ENCODE data around the gene MGLL. TPM values are rescaled to one million over a fixed set of nuclear protein-coding genes. Genes with fewer than 3 reads are reported as not detected.

The MGLL gene
- total RNA-seq, 4 donors from 2014 or later = 26.5 to 50.2 (median 43.8) TPM

- intact Hi-C loops (cut with DNase I; ENCODE audit: low total_unique reads) = no loop called here
- TF ChIP-seq POLR2A (IDR thresholded peaks at IDR 0.05) (no peak), CTCF (IDR thresholded peaks at IDR 0.05 in 4 of 5, conservative IDR thresholded peaks at IDR 0.05 in 1 of 5) (no peak)
- Histone ChIP-seq H3K27ac (no peak overlapping the region), H3K4me1 (no peaks in the 10 kb centered on the region), H3K27me3 (no peaks in the 10 kb centered on the region), H3K4me3 (no peak overlapping the region), H3K9me3 (no peaks in the 10 kb centered on the region), H3K36me3 (no peaks in the 10 kb centered on the region)
- ATAC-seq (no peak), DNase-seq (no peak)
- in situ Hi-C loops (cut with MboI; ENCODE audit: low sequenced_read_pairs in 4 of 4) = loop anchor here in 2 of 4 donors (10.0 kb wide), 2 partner anchors 320 to 330 kb away; no protein-coding TSS in a partner anchor
Measured at GRCh38 chr3:127644641-127645370, 177.5 kb downstream of the MGLL start.

GRCh38 chr3:127640042-127640355 lies 182.3 kb downstream of the MGLL start:
- no peak overlapping the region for H3K4me3 ChIP-seq
- H3K36me3 ChIP-seq = no peaks in the 10 kb centered on the region
- H3K9me3 ChIP-seq = no peaks in the 10 kb centered on the region
- intact Hi-C loops (cut with DNase I; ENCODE audit: low total_unique reads) (no loop called here), in situ Hi-C loops (cut with MboI; ENCODE audit: low sequenced_read_pairs in 4 of 4) (loop anchor here in 2 of 4 donors (10.0 kb wide), 2 partner anchors 325 to 335 kb away; no protein-coding TSS in a partner anchor)
- no peaks in the 10 kb centered on the region for H3K4me1 ChIP-seq
- H3K27ac ChIP-seq = no peak overlapping the region
- no peaks in the 10 kb centered on the region for H3K27me3 ChIP-seq
- TF ChIP-seq POLR2A (IDR thresholded peaks at IDR 0.05) = no peak
- TF ChIP-seq CTCF (IDR thresholded peaks at IDR 0.05 in 4 of 5, conservative IDR thresholded peaks at IDR 0.05 in 1 of 5) = no peak
- no peak for DNase-seq
- ATAC-seq = no peak

- no peaks in the 10 kb centered on the region for H3K36me3 ChIP-seq
- TF ChIP-seq POLR2A (IDR thresholded peaks at IDR 0.05) (no peak), CTCF (IDR thresholded peaks at IDR 0.05 in 4 of 5, conservative IDR thresholded peaks at IDR 0.05 in 1 of 5) (no peak)
- no peaks in the 10 kb centered on the region for H3K4me1 ChIP-seq
- in situ Hi-C loops (cut with MboI; ENCODE audit: low sequenced_read_pairs in 4 of 4) = loop anchor here in 2 of 4 donors (10.0 kb wide), 2 partner anchors 325 to 335 kb away; no protein-coding TSS in a partner anchor
- no peaks in the 10 kb centered on the region for H3K27me3 ChIP-seq
- no peak overlapping the region for H3K4me3 ChIP-seq
- no peak for ATAC-seq
- intact Hi-C loops (cut with DNase I; ENCODE audit: low total_unique reads) = no loop called here
- H3K9me3 ChIP-seq = no peaks in the 10 kb centered on the region
- DNase-seq = no peak
- no peak overlapping the region for H3K27ac ChIP-seq
Measured at GRCh38 chr3:127639173-127640041, 182.9 kb downstream of the MGLL start.

Other genes with a start within 250 kb of the MGLL start
- 10 to 100 TPM; 29.2 to 42.1 (median 31.1) TPM for gene TPRA1, start 231.8 kb downstream of the MGLL start, total RNA-seq
- 10 to 100 TPM in 1 of 4 donors, 1 to 10 TPM in 3; 3.5 to 12.5 (median 6.6) TPM for gene MCM2, start 224.1 kb downstream of the MGLL start, total RNA-seq
- 1 to 10 TPM; 1.5 to 3.2 (median 2.0) TPM for gene PODXL2, start 193.3 kb downstream of the MGLL start, total RNA-seq
- gene ABTB1, start 149.6 kb downstream of the MGLL start, total RNA-seq = 10 to 100 TPM; 22.9 to 37.5 (median 30.1) TPM
- gene KBTBD12, start 92.7 kb upstream of the MGLL start, total RNA-seq = 10 to 100 TPM; 16.0 to 28.7 (median 22.1) TPM
- 100 to 1,000 TPM in 2 of 4 donors, 10 to 100 TPM in 2; 81.6 to 135 (median 106) TPM for gene SEC61A1, start 229.9 kb upstream of the MGLL start, total RNA-seq

Data from gastrocnemius medialis (tissue), 4 donors.